ENCODE data around the gene PGM5.

DNA sequence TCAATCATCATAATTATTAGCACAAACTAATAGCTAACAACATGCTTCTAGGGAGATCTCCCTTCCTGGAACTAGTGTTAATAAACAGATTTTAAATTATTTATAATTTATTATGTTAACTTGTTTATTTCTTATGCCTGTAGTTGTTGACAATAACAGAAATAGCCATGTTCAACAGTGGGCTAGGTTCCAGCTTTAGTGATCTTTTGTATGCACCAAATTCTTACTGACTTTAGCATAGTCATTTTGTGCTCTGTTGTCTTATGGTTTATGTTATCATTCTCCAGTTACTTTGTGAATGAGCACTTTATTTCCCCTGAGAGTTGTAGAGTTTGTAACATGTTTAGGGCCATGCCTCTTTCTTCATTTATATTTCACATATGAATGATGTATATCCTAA lies 113.7 kb downstream of the PGM5 start:
- TF ChIP-seq, protein P1, sequence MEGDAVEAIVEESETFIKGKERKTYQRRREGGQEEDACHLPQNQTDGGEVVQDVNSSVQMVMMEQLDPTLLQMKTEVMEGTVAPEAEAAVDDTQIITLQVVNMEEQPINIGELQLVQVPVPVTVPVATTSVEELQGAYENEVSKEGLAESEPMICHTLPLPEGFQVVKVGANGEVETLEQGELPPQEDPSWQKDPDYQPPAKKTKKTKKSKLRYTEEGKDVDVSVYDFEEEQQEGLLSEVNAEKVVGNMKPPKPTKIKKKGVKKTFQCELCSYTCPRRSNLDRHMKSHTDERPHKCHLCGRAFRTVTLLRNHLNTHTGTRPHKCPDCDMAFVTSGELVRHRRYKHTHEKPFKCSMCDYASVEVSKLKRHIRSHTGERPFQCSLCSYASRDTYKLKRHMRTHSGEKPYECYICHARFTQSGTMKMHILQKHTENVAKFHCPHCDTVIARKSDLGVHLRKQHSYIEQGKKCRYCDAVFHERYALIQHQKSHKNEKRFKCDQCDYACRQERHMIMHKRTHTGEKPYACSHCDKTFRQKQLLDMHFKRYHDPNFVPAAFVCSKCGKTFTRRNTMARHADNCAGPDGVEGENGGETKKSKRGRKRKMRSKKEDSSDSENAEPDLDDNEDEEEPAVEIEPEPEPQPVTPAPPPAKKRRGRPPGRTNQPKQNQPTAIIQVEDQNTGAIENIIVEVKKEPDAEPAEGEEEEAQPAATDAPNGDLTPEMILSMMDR (conservative IDR thresholded peaks at IDR 0.05; ENCODE audit: low read depth, low read length) = no peak
- TF ChIP-seq EZH2 (IDR thresholded peaks at IDR 0.05; ENCODE audit: low read length, unreplicated experiment) = no peak

All from PC-3 (cell line).